Fibroblast of mammary gland (primary cell): Measurements from ENCODE around the gene TTC22.
"Not testable (repeated sequence)": the region's sequence is repeated elsewhere in the genome, so short reads cannot be mapped to it uniquely, and the experiment has no call there.

Source experiments
- DNase-seq: peaks from one replicate; pipeline ENCODE4 v3.0.0-alpha.2; 2010; ENCODE audit warnings: low read depth
- H3K4me3 ChIP-seq: 2 replicates; pipeline ENCODE4 v1.5.1; 2011; ENCODE audit warnings: low read depth, mild to moderate bottlenecking, low read length, moderate library complexity; ENCODE audit not compliant: control insufficient read depth
- CTCF ChIP-seq: conservative IDR thresholded peaks from 2 replicates; pipeline ENCODE4 v1.5.1; 2011; ENCODE audit warnings: low read depth, low read length, inconsistent platforms; ENCODE audit not compliant: control insufficient read depth, insufficient read depth

TTC22 gene

GRCh38 chr1:54777431-54777830 is 23.7 kb downstream of the TTC22 start:
- H3K4me3 ChIP-seq = no peak overlapping the region
- no peak for TF ChIP-seq CTCF
- no peak for DNase-seq

GRCh38 chr1:54777011-54777410 is 24.1 kb downstream of the TTC22 start:
- no peak for DNase-seq
- no peak overlapping the region for H3K4me3 ChIP-seq
- no peak for TF ChIP-seq CTCF

DNA sequence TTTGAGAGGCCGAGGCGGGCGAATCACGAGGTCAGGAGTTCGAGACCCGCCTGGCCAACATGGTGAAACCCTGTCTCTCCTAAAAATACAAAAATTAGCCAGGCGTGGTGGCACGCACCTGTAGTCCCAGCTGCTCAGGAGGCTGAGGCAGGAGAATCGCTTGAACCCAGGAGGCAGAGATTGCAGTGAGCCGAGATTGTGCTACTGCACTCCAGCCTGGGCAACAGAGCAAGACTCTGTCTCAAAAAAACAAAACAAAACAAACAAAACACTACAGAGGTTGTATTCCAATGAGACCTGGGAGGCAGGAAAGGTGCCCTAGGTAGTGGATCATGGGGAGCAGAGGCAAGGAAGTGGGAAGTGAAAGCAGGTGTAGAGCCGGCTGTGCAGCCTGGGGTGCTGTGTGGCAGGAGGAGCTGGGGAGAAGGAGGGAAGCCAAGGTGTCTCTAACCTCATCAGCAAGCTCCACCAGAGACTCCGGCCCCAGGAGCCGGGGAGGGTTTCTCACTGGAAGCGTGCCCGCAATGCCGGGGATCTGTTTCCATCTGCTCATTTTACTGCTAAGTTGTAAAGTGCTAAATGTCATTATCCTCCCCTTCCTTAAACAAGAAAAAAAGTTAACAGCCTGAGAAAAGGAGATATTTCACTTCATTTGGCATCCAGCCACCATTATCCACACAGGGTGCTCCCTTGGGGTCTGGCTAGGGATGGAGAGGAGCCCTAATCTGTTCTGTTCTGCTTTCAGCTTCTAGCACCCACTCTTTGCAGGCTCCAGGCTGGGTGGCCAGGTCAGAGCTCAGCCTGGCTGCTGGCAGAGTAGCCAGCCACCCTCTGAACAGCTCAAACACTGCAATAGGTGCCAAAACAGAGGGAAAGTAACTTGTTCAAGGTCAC is 25.0 kb downstream of the TTC22 start:
- not testable (repeated sequence) for H3K4me3 ChIP-seq, DNase-seq

GRCh38 chr1:54774820-54775498 is 26.2 kb downstream of the TTC22 start:
- no peak for TF ChIP-seq CTCF
- no peak overlapping the region for H3K4me3 ChIP-seq
- peak; percentile 37 for DNase-seq

GRCh38 chr1:54772951-54773350 is 28.2 kb downstream of the TTC22 start:
- H3K4me3 ChIP-seq = no peak overlapping the region
- DNase-seq = no peak
- no peak for TF ChIP-seq CTCF

GRCh38 chr1:54768093-54768492 is 33.0 kb downstream of the TTC22 start:
- TF ChIP-seq CTCF = no peak
- no peak overlapping the region for H3K4me3 ChIP-seq
- DNase-seq = peak; percentile 12

GRCh38 chr1:54767526-54767925 is 33.6 kb downstream of the TTC22 start:
- no peak for TF ChIP-seq CTCF
- H3K4me3 ChIP-seq = no peak overlapping the region
- DNase-seq = no peak
